Transverse colon (tissue), 3 donors: ENCODE results near the gene CASTOR1.

Experiments
- POLR2A ChIP-seq: fragments of 450-650 bp; IDR thresholded peaks from one replicate; pipeline ENCODE4 v1.6.1; 2016; ENCODE audit warnings: antibody characterized with exemption, mild to moderate bottlenecking, moderate library complexity
- POLR2AphosphoS5 ChIP-seq, 3 donors: sonication (generic); formaldehyde crosslinking; IDR thresholded peaks; one replicate each; pipeline ENCODE4 v1.6.1; 2016; ENCODE audit warnings: antibody characterized with exemption in 3 of 3

- TF ChIP-seq POLR2A (no peak), POLR2AphosphoS5 (IDR thresholded peaks at IDR 0.05) (peak in 1 of 3 donors; percentile 20)
These were observed 19.4 kb upstream of the CASTOR1 start for GRCh38 chr22:30308518-30309230.
